Progenitor cell of endocrine pancreas (in vitro differentiated cells): ENCODE measurements around the gene ATP10A. TPM values are rescaled to one million over a fixed set of nuclear protein-coding genes. Genes with fewer than 3 reads are reported as not detected.

Experiments
- DNase-seq: peaks from one replicate; pipeline ENCODE4 v3.0.0; 2021; ENCODE audit warnings: low spot score; ENCODE audit not compliant: unreplicated experiment
- H3K27ac Mint-ChIP-seq: 2 replicates; pipeline ENCODE4 v1.8.0; 2021; ENCODE audit warnings: mild to moderate bottlenecking, moderate library complexity, mixed read lengths
- H3K27me3 Mint-ChIP-seq: 2 replicates; pipeline ENCODE4 v1.8.0; 2021; ENCODE audit warnings: mixed read lengths
- H3K36me3 Mint-ChIP-seq: 2 replicates; pipeline ENCODE4 v1.8.0; 2022; ENCODE audit warnings: mixed read lengths; ENCODE audit not compliant: insufficient read depth
- H3K4me1 Mint-ChIP-seq: 2 replicates; pipeline ENCODE4 v1.8.0; 2021; ENCODE audit warnings: low read depth, mixed read lengths
- H3K4me3 Mint-ChIP-seq: 2 replicates; pipeline ENCODE4 v1.8.0; 2021; ENCODE audit warnings: low read depth, mild to moderate bottlenecking, moderate library complexity, mixed read lengths
- H3K9me3 Mint-ChIP-seq: 2 replicates; pipeline ENCODE4 v1.8.0; 2021; ENCODE audit warnings: low read depth, mixed read lengths
- total RNA-seq: library from RNA; stranded (reverse); gene quantifications from 2 replicates; pipeline ENCODE4 v1.2.1, GENCODE V29; 2021
- TF ChIP-seq, protein P1 (sequence below): fragments of 200-600 bp; sonication (generic); IDR thresholded peaks from one replicate; pipeline ENCODE4 v1.5.0; 2021; ENCODE audit warnings: antibody characterized with exemption, mild to moderate bottlenecking; ENCODE audit not compliant: unreplicated experiment

The ATP10A gene
- total RNA-seq, 1 donor from 2014 or later, result 0.07 TPM

DNA sequence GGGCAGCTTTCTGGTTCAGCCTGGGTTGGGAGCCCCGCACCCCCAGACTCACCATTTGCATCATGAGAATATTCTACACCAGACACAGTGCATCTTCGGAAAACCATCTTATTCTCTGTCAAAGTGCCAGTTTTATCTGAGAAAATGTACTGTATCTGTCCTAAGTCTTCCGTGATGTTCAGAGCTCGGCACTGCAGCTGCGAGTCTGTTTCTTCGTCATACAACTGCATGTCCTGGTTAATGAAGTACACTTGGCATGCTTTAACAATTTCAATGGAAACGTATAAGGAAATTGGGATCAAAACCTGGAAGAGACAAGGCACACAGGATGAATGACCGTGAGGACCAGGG, 141.5 kb downstream of the ATP10A start:
- no peak for DNase-seq
- H3K9me3 Mint-ChIP-seq, result no peaks in the 10 kb centered on the region
- TF ChIP-seq, protein P1, sequence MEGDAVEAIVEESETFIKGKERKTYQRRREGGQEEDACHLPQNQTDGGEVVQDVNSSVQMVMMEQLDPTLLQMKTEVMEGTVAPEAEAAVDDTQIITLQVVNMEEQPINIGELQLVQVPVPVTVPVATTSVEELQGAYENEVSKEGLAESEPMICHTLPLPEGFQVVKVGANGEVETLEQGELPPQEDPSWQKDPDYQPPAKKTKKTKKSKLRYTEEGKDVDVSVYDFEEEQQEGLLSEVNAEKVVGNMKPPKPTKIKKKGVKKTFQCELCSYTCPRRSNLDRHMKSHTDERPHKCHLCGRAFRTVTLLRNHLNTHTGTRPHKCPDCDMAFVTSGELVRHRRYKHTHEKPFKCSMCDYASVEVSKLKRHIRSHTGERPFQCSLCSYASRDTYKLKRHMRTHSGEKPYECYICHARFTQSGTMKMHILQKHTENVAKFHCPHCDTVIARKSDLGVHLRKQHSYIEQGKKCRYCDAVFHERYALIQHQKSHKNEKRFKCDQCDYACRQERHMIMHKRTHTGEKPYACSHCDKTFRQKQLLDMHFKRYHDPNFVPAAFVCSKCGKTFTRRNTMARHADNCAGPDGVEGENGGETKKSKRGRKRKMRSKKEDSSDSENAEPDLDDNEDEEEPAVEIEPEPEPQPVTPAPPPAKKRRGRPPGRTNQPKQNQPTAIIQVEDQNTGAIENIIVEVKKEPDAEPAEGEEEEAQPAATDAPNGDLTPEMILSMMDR, result no peak
- no peaks in the 10 kb centered on the region for H3K36me3 Mint-ChIP-seq
- H3K4me3 Mint-ChIP-seq, result no peak overlapping the region
- H3K4me1 Mint-ChIP-seq, result no peaks in the 10 kb centered on the region
- no peaks in the 10 kb centered on the region for H3K27me3 Mint-ChIP-seq
- H3K27ac Mint-ChIP-seq, result no peak overlapping the region

DNA sequence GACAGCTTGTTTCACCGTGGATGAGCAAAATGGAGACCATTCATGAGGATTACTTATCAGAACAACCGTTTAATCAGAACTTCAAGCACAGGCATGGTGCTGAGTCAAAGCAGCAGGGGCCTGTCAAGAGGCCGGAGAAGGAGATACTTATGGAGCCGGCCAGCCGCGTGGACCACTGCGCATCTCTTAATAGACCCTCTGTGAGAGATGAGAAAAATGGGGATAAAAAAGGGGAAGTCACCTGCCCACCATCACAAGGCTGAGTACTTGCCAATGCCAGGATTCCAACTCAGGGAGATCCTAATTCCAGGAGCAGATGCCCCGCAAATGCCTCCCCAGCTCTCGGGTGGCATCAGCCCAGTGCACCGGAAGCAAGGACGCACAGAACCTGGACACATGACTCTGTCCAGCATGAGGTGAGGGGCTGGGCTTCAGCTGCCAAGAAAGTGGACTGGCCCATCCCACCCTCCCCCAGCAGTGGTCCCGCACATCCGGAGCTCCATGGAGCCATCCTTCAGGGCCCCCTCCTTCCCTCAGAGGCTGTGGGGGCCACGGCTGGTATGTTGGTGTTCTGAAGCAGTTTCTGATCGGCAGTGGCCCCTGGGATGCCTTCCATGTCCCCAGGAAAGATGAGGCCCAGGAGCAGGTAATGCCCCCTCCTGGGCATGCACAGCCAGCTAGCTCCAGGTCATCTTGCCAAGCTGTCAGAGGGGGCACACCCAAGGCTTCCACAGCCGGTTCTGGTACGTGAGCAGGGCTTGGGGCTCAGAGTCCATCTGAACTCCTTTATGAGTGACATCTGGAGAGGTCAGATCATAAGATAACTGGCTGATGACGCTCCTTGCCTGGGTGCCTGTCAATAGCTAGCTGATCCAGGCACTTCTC, 143.8 kb downstream of the ATP10A start:
- Mint-ChIP-seq H3K4me1 (no peaks in the 10 kb centered on the region), H3K4me3 (no peak overlapping the region), H3K36me3 (no peaks in the 10 kb centered on the region), H3K27me3 (no peaks in the 10 kb centered on the region), H3K9me3 (no peaks in the 10 kb centered on the region), H3K27ac (no peak overlapping the region)
- no peak for DNase-seq
- TF ChIP-seq, protein P1, result no peak

DNA sequence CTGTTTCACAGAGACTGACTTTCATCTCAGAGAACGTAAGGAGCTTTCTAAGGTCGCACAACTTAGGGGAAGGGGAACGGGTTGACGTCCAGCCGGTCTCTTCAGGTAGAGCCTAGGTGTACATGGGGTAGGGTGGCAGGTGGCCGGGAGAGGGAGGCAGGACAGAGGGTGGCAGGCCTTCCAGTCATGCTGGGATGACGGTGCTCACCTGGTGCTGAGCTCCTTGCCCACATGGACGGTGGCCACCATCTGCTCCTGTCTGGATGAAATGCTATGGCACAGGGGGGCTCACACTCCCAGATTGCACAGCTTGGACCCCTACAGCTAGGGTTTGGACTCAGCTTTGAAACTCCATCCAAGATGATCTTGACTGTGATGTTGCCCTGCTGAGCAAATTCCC, 144.5 kb downstream of the ATP10A start:
- Mint-ChIP-seq H3K9me3 (no peaks in the 10 kb centered on the region), H3K27me3 (no peaks in the 10 kb centered on the region), H3K4me3 (no peak overlapping the region), H3K36me3 (no peaks in the 10 kb centered on the region), H3K4me1 (no peaks in the 10 kb centered on the region), H3K27ac (no peak overlapping the region)
- TF ChIP-seq, protein P1, result no peak
- DNase-seq, result no peak

DNA sequence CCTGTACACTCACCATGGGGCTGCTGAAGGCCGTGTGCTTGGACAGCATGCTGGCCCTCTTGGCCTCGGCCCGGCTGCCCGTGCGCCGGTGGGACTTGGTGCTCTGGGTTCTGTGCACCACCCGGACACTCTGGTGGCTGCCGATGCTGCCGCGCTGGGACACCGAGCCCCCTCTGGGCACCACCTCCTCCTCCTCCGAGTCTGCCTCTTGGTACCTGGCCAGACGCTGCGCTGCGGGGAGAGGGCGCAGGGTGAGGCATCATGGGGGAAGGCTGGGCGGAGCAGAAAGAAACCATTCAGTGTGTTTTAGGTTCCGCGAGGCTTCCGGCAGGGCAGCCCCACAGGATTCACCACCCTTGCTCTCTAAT, 145.0 kb downstream of the ATP10A start:
- Mint-ChIP-seq H3K36me3 (no peaks in the 10 kb centered on the region), H3K4me1 (no peaks in the 10 kb centered on the region), H3K4me3 (no peak overlapping the region), H3K9me3 (no peaks in the 10 kb centered on the region), H3K27me3 (no peaks in the 10 kb centered on the region), H3K27ac (no peak overlapping the region)
- TF ChIP-seq, protein P1, result no peak
- DNase-seq, result no peak

DNA sequence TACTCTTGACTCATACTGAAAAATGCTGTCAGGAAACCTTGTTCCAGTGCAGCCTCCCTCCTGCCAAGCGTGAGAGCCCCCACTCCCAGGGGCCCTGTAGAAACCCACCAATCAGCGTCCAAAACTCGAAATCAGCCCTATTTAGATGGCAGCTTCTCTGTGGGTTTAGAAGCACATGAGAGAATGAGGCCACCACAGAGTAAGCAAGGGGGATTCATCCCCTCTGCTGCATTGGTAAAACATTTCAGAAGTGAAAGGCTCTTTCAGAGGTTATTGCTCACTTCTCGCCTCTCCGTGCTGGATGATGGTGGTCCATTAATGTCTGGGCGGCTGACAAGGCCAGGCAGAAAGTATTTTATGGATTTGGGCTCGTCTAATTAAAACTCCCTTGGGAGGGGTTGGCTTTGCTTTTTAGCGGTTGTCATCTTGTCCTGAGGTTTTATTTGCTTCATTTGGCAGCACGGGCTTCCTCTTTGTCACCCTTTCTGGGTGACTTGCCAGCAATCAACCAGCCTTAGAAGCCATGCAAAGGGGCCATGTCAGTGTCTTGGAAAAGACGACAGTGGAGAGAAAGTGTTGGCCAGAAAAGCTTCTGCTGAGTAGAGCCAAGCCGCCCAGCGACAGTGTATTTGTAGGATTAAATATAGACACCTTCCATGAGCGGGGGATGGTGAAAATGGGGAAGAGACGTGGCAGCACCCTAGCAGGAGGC, 145.5 kb downstream of the ATP10A start:
- no peaks in the 10 kb centered on the region for H3K9me3 Mint-ChIP-seq
- H3K4me1 Mint-ChIP-seq, result no peaks in the 10 kb centered on the region
- no peaks in the 10 kb centered on the region for H3K27me3 Mint-ChIP-seq
- H3K27ac Mint-ChIP-seq, result no peak overlapping the region
- no peaks in the 10 kb centered on the region for H3K36me3 Mint-ChIP-seq
- DNase-seq, result no peak
- H3K4me3 Mint-ChIP-seq, result no peak overlapping the region
- TF ChIP-seq, protein P1, result no peak
